ENCODE data around the gene HPGDS.

Gene HPGDS

GRCh38 chr4:94349193-94349592 lies 6.6 kb upstream of the HPGDS start:
- H3K36me3 ChIP-seq = no peaks in the 10 kb centered on the region
- no peak for TF ChIP-seq CTCF (IDR thresholded peaks at IDR 0.05)
- H3K27me3 ChIP-seq = peaks cover 17% of the 10 kb centered on the region
- no peaks in the 10 kb centered on the region for H3K9me3 ChIP-seq
- no peak overlapping the region for H3K4me3 ChIP-seq (ENCODE audit: low read depth in 1 of 2, low read length in 1 of 2)
- H3K27ac ChIP-seq = no peak overlapping the region
- H3K4me1 ChIP-seq (ENCODE audit: control insufficient read depth in 1 of 2, insufficient read depth in 1 of 2, low read depth in 1 of 2, low read length in 1 of 2) = peaks cover 0 to 9% of the 10 kb centered on the region in 2 experiments

GRCh38 chr4:94348666-94349065 lies 6.0 kb upstream of the HPGDS start:
- Histone ChIP-seq H3K4me3 (ENCODE audit: low read depth in 1 of 2, low read length in 1 of 2) (no peak overlapping the region), H3K36me3 (no peaks in the 10 kb centered on the region), H3K4me1 (ENCODE audit: control insufficient read depth in 1 of 2, insufficient read depth in 1 of 2, low read depth in 1 of 2, low read length in 1 of 2) (peaks cover 0 to 9% of the 10 kb centered on the region in 2 experiments), H3K27me3 (peaks cover 17% of the 10 kb centered on the region), H3K27ac (no peak overlapping the region), H3K9me3 (no peaks in the 10 kb centered on the region)
- no peak for TF ChIP-seq CTCF (IDR thresholded peaks at IDR 0.05)

GRCh38 chr4:94346541-94346940 lies 3.9 kb upstream of the HPGDS start:
- no peaks in the 10 kb centered on the region for H3K9me3 ChIP-seq
- no peak overlapping the region for H3K27ac ChIP-seq
- no peak overlapping the region for H3K4me3 ChIP-seq (ENCODE audit: low read depth in 1 of 2, low read length in 1 of 2)
- H3K4me1 ChIP-seq (ENCODE audit: control insufficient read depth in 1 of 2, insufficient read depth in 1 of 2, low read depth in 1 of 2, low read length in 1 of 2) = peaks cover 0 to 16% of the 10 kb centered on the region in 2 experiments
- TF ChIP-seq CTCF (IDR thresholded peaks at IDR 0.05) = no peak
- peaks cover 5% of the 10 kb centered on the region for H3K27me3 ChIP-seq
- no peaks in the 10 kb centered on the region for H3K36me3 ChIP-seq

- Histone ChIP-seq H3K9me3 (no peaks in the 10 kb centered on the region), H3K36me3 (no peaks in the 10 kb centered on the region), H3K4me1 (ENCODE audit: control insufficient read depth in 1 of 2, insufficient read depth in 1 of 2, low read depth in 1 of 2, low read length in 1 of 2) (peaks cover 0 to 16% of the 10 kb centered on the region in 2 experiments), H3K27me3 (no peaks in the 10 kb centered on the region), H3K27ac (no peak overlapping the region), H3K4me3 (ENCODE audit: low read depth in 1 of 2, low read length in 1 of 2) (no peak overlapping the region)
- no peak for TF ChIP-seq CTCF (IDR thresholded peaks at IDR 0.05)
Observed at GRCh38 chr4:94345969-94346368, 3.3 kb upstream of the HPGDS start.

GRCh38 chr4:94345266-94345665 lies 2.6 kb upstream of the HPGDS start:
- peaks cover 0 to 16% of the 10 kb centered on the region in 2 experiments for H3K4me1 ChIP-seq (ENCODE audit: control insufficient read depth in 1 of 2, insufficient read depth in 1 of 2, low read depth in 1 of 2, low read length in 1 of 2)
- TF ChIP-seq CTCF (IDR thresholded peaks at IDR 0.05) = no peak
- no peaks in the 10 kb centered on the region for H3K27me3 ChIP-seq
- no peak overlapping the region for H3K27ac ChIP-seq
- no peaks in the 10 kb centered on the region for H3K9me3 ChIP-seq
- H3K4me3 ChIP-seq (ENCODE audit: low read depth in 1 of 2, low read length in 1 of 2) = no peak overlapping the region
- H3K36me3 ChIP-seq = no peaks in the 10 kb centered on the region

GRCh38 chr4:94344457-94344856 lies 1.8 kb upstream of the HPGDS start:
- no peaks in the 10 kb centered on the region for H3K27me3 ChIP-seq
- TF ChIP-seq CTCF (IDR thresholded peaks at IDR 0.05) = no peak
- H3K27ac ChIP-seq = no peak overlapping the region
- no peaks in the 10 kb centered on the region for H3K9me3 ChIP-seq
- H3K4me1 ChIP-seq (ENCODE audit: control insufficient read depth in 1 of 2, insufficient read depth in 1 of 2, low read depth in 1 of 2, low read length in 1 of 2) = peaks cover 0 to 16% of the 10 kb centered on the region in 2 experiments
- no peaks in the 10 kb centered on the region for H3K36me3 ChIP-seq
- H3K4me3 ChIP-seq (ENCODE audit: low read depth in 1 of 2, low read length in 1 of 2) = no peak overlapping the region
